Suprapubic skin (tissue), 4 donors: Measurements from ENCODE around the gene MLNR. TPM values are rescaled to one million over a fixed set of nuclear protein-coding genes. Genes with fewer than 3 reads are reported as not detected.

Source experiments
- DNase-seq, 2 donors: peaks; one replicate each; pipeline ENCODE4 v3.0.0-alpha.2; 2019; ENCODE audit warnings: low spot score in 2 of 2
- H3K27ac ChIP-seq: fragments of 200-600 bp; sonication (generic); one replicate; pipeline ENCODE4 v1.5.1; 2019
- H3K27me3 ChIP-seq: fragments of 200-600 bp; sonication (generic); one replicate; pipeline ENCODE4 v1.5.1; 2019
- H3K36me3 ChIP-seq: fragments of 200-600 bp; sonication (generic); one replicate; pipeline ENCODE4 v1.5.1; 2019
- H3K4me1 ChIP-seq: fragments of 200-600 bp; sonication (generic); one replicate; pipeline ENCODE4 v1.5.1; 2019
- H3K4me3 ChIP-seq: fragments of 200-600 bp; sonication (generic); one replicate; pipeline ENCODE4 v1.5.1; 2019; ENCODE audit warnings: mild to moderate bottlenecking
- H3K9me3 ChIP-seq: fragments of 200-600 bp; sonication (generic); one replicate; pipeline ENCODE4 v1.5.1; 2019
- CTCF ChIP-seq, 2 donors: fragments of 200-600 bp in 1 of 2; fragments of 450-650 bp in 1 of 2; sonication (generic) in 1 of 2; IDR thresholded peaks; one replicate each; pipeline ENCODE4 v1.5.1; 2016 to 2019; ENCODE audit warnings: antibody characterized with exemption in 2 of 2, mild to moderate bottlenecking in 1 of 2, moderate library complexity in 1 of 2
- EP300 ChIP-seq: sonication (generic); formaldehyde crosslinking; IDR thresholded peaks from one replicate; pipeline ENCODE4 v1.6.1; 2017; ENCODE audit warnings: antibody characterized with exemption
- POLR2A ChIP-seq, 2 donors: fragments of 450-650 bp; IDR thresholded peaks; one replicate each; pipeline ENCODE4 v1.6.1; 2017; ENCODE audit warnings: antibody characterized with exemption in 2 of 2, mild to moderate bottlenecking in 2 of 2, moderate library complexity in 2 of 2
- POLR2AphosphoS5 ChIP-seq, 3 donors: sonication (generic); formaldehyde crosslinking; IDR thresholded peaks; one replicate each; pipeline ENCODE4 v1.6.1; 2017; ENCODE audit warnings: antibody characterized with exemption in 3 of 3
- WGBS: methylation state at CpG from one replicate; pipeline ENCODE4 v1.1.5; 2018; 5-methylcytosine and 5-hydroxymethylcytosine counted together
- total RNA-seq, 4 donors: library from RNA; depleted of rRNA; stranded (reverse); fragments of >200 nt; gene quantifications; one replicate each; pipeline ENCODE4 v1.1.0, GENCODE V29; 2016

The MLNR gene
- total RNA-seq, 4 donors from 2014 or later: not detected

- TF ChIP-seq POLR2AphosphoS5 (IDR thresholded peaks at IDR 0.05) (no peak), CTCF (IDR thresholded peaks at IDR 0.05) (no peak), POLR2A (IDR thresholded peaks at IDR 0.05) (no peak), EP300 (no peak)
- Histone ChIP-seq H3K27ac (no peak overlapping the region), H3K4me3 (no peak overlapping the region), H3K36me3 (no peaks in the 10 kb centered on the region), H3K27me3 (peaks cover 14% of the 10 kb centered on the region), H3K4me1 (peaks cover 8% of the 10 kb centered on the region), H3K9me3 (no peaks in the 10 kb centered on the region)
- 88% methylated on average over 1 of the region's 1 CpG for WGBS
- no peak for DNase-seq
Measured at GRCh38 chr13:49213539-49213938, 6.6 kb upstream of the MLNR start.

- no peak overlapping the region for H3K27ac ChIP-seq
- WGBS: 59% methylated on average over 5 of the region's 6 CpGs
Measured at GRCh38 chr13:49213997-49214916, 5.9 kb upstream of the MLNR start.

GRCh38 chr13:49214917-49215376 lies 5.2 kb upstream of the MLNR start:
- no peak overlapping the region for H3K27ac ChIP-seq

More at GRCh38 chr13:49213997-49214916, 5.9 kb upstream of the MLNR start:
- H3K4me3 ChIP-seq: no peak overlapping the region
- H3K4me1 ChIP-seq: peaks cover 12% of the 10 kb centered on the region
- no peaks in the 10 kb centered on the region for H3K36me3 ChIP-seq
- H3K27me3 ChIP-seq: peaks cover 21% of the 10 kb centered on the region
- no peaks in the 10 kb centered on the region for H3K9me3 ChIP-seq
- TF ChIP-seq POLR2AphosphoS5 (IDR thresholded peaks at IDR 0.05) (no peak), EP300 (no peak), CTCF (IDR thresholded peaks at IDR 0.05) (no peak), POLR2A (IDR thresholded peaks at IDR 0.05) (no peak)
- no peak for DNase-seq

GRCh38 chr13:49216334-49216733 lies 3.8 kb upstream of the MLNR start:
- Histone ChIP-seq H3K27me3 (peaks cover 42% of the 10 kb centered on the region), H3K9me3 (no peaks in the 10 kb centered on the region), H3K4me3 (no peak overlapping the region), H3K27ac (no peak overlapping the region), H3K36me3 (no peaks in the 10 kb centered on the region), H3K4me1 (peaks cover 29% of the 10 kb centered on the region)
- no peak for TF ChIP-seq POLR2A (IDR thresholded peaks at IDR 0.05)
- no peak for TF ChIP-seq POLR2AphosphoS5 (IDR thresholded peaks at IDR 0.05)
- TF ChIP-seq EP300: no peak
- no peak for TF ChIP-seq CTCF (IDR thresholded peaks at IDR 0.05)
- WGBS: 90% methylated on average over 6 of the region's 6 CpGs
- DNase-seq: no peak

More at GRCh38 chr13:49214917-49215376, 5.2 kb upstream of the MLNR start:
- Histone ChIP-seq H3K4me1 (peaks cover 15% of the 10 kb centered on the region), H3K27me3 (peaks cover 28% of the 10 kb centered on the region), H3K9me3 (no peaks in the 10 kb centered on the region), H3K4me3 (no peak overlapping the region), H3K36me3 (no peaks in the 10 kb centered on the region)
- WGBS: 23% methylated on average over 4 of the region's 6 CpGs
- DNase-seq: no peak
- TF ChIP-seq CTCF (IDR thresholded peaks at IDR 0.05) (no peak), POLR2A (IDR thresholded peaks at IDR 0.05) (no peak), POLR2AphosphoS5 (IDR thresholded peaks at IDR 0.05) (no peak), EP300 (no peak)

GRCh38 chr13:49217962-49218492 lies 2.1 kb upstream of the MLNR start:
- Histone ChIP-seq H3K4me1 (peaks cover 29% of the 10 kb centered on the region), H3K4me3 (no peak overlapping the region), H3K27me3 (peaks cover 58% of the 10 kb centered on the region), H3K9me3 (no peaks in the 10 kb centered on the region), H3K36me3 (no peaks in the 10 kb centered on the region), H3K27ac (no peak overlapping the region)
- TF ChIP-seq EP300: no peak
- no peak for TF ChIP-seq POLR2AphosphoS5 (IDR thresholded peaks at IDR 0.05)
- no peak for TF ChIP-seq CTCF (IDR thresholded peaks at IDR 0.05)
- TF ChIP-seq POLR2A (IDR thresholded peaks at IDR 0.05): no peak
- 37% methylated on average over 17 of the region's 17 CpGs for WGBS
- DNase-seq: no peak
